ENCODE data around the gene SSBP3.
"Not testable (repeated sequence)": the region's sequence is repeated elsewhere in the genome, so short reads cannot be mapped to it uniquely, and the experiment has no call there.

SSBP3 gene

DNA sequence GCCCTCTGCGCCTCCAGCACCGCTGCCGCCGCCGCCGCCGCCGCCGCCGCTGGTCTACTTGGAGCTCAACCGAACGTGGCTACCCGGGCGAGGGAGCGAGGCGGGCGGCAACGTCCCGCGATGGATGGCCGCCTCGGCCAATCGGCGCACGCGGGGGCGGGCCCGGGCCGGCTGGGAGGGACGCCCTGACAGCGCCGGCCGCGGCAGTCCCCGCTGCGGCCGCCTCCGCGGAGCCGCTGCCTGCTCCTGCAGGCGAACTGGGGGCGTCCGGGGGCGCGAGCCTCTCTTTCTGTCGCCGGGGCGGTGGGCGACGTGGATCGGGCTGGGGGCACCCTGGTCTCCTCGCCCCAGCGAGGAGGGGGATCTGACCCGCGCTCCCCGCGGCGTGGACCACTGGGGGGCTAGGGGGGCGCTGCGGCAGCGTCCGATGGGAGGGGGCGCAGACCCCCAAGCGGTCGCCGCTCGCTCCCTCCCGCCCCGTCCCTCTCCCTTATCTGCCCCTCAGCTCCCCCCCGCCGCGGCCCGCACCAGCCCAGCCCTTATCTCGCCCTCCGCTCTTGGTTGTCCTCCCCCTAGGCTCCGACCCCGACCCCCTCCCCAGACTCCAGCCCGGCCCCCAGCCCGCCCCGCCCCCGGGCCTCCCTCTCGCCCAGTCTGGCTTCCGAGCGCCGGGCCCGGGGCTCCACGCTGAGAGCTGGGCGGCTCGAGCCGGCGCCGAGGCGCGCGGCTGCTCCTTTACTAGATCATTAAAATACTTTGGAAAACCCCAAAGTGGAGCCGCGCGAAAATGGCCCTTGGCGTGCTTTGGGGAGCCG lies at the start of gene SSBP3:
Gene SSBP3, minus strand, starts transcription at position 56 of the 815 bp plus-strand sequence.
- peak; percentile 0 for TF ChIP-seq CTCF (IDR thresholded peaks at IDR 0.05; ENCODE audit: extremely low read depth, insufficient read depth, missing control alignments)
- peak; percentile 99 for DNase-seq (ENCODE audit: low spot score)
- in situ Hi-C loops (cut with MboI; ENCODE audit: low pct_unique_long_range_greater_than_20kb, low sequenced_read_pairs, unreplicated experiment) = no loop called here

- in situ Hi-C loops (cut with MboI; ENCODE audit: low pct_unique_long_range_greater_than_20kb, low sequenced_read_pairs, unreplicated experiment) = no loop called here
- TF ChIP-seq CTCF (IDR thresholded peaks at IDR 0.05; ENCODE audit: extremely low read depth, insufficient read depth, missing control alignments) = no peak
- no peak for DNase-seq (ENCODE audit: low spot score)
Measured at GRCh38 chr1:54453509-54453908, 47.3 kb upstream of the SSBP3 start.

DNA sequence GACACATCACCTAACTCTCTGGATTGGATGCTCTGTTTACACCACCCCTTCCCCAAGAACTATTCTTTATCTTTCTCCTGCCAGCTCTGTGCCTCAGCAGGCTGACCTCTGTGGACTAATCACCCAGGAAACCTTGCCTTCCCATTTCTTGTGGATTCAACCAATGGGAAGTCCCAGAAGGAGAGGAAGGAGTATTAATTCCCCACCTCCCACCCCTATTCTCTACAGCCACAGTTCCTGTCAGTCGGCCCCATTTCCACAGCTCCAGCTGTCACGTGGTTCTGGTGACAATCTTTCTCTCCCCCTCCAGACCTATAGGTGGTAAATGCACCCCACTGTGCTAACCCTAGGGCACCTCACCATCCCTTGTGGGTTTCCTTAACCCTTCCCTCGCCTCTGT lies 46.8 kb upstream of the SSBP3 start:
- no peak for DNase-seq (ENCODE audit: low spot score)
- in situ Hi-C loops (cut with MboI; ENCODE audit: low pct_unique_long_range_greater_than_20kb, low sequenced_read_pairs, unreplicated experiment) = no loop called here
- TF ChIP-seq CTCF (IDR thresholded peaks at IDR 0.05; ENCODE audit: extremely low read depth, insufficient read depth, missing control alignments) = no peak

DNA sequence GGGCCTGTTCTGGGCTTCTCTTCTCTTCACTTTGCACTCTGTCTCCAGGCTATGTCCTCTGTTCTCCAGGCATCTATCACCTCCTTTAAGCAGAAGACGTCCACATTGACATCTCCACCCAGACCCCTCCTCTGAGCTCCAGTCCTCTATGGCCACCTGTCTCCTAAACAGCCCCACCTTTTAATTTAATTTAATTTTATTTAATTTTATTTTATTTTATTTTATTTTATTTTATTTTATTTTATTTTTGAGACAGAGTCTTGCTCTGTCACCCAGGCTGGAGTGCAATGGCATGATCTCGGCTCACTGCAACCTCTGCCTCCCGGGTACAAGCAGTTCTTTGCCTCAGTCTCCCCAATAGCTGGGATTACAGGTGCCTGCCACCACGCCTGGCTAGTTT lies 43.2 kb upstream of the SSBP3 start:
- DNase-seq (ENCODE audit: low spot score); in situ Hi-C loops (cut with MboI; ENCODE audit: low pct_unique_long_range_greater_than_20kb, low sequenced_read_pairs, unreplicated experiment): not testable (repeated sequence)

- DNase-seq (ENCODE audit: low spot score); in situ Hi-C loops (cut with MboI; ENCODE audit: low pct_unique_long_range_greater_than_20kb, low sequenced_read_pairs, unreplicated experiment): not testable (repeated sequence)
Measured at GRCh38 chr1:54448801-54449200, 42.6 kb upstream of the SSBP3 start.

- DNase-seq (ENCODE audit: low spot score) = not testable (repeated sequence)
Measured at GRCh38 chr1:54447081-54447480, 40.9 kb upstream of the SSBP3 start.

DNA sequence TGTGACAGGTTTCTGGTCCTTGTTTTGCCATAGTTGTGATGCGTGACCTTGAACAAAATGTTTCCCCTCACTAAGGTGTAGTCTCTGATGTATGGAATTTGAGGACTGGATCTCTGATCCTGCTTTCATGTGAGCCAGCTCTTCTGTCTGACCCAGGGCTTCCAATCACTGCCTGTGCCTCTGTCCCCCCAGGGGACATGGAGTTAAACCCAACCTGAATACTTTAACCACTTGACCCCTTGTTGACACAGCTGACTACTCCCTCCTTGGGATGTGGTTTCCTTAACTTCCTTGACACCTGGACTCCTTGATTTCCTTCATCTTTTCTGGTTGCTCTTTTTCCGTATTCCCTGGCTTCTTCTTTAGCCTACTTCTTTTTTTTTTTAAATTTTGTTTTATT lies 36.0 kb upstream of the SSBP3 start:
- in situ Hi-C loops (cut with MboI; ENCODE audit: low pct_unique_long_range_greater_than_20kb, low sequenced_read_pairs, unreplicated experiment) = no loop called here
- no peak for DNase-seq (ENCODE audit: low spot score)

More at GRCh38 chr1:54447081-54447480, 40.9 kb upstream of the SSBP3 start:
- in situ Hi-C loops (cut with MboI; ENCODE audit: low pct_unique_long_range_greater_than_20kb, low sequenced_read_pairs, unreplicated experiment) = not testable (repeated sequence)

More for the DNA sequence above, 36.0 kb upstream of the SSBP3 start:
- no peak for TF ChIP-seq CTCF (IDR thresholded peaks at IDR 0.05; ENCODE audit: extremely low read depth, insufficient read depth, missing control alignments)

Measured in GM13977 (cell line).